HFFc6 (cell line): ENCODE data around the gene PPP2R5C. TPM values are rescaled to one million over a fixed set of nuclear protein-coding genes. Genes with fewer than 3 reads are reported as not detected.

Experiments
- DNase-seq: peaks from one replicate; pipeline ENCODE4 v3.0.0-alpha.2; 2018
- H3K27ac Mint-ChIP-seq: 2 replicates; pipeline ENCODE4 v1.8.0; 2020; ENCODE audit warnings: mild to moderate bottlenecking, mixed read lengths
- H3K27me3 Mint-ChIP-seq: 2 replicates; pipeline ENCODE4 v1.8.0; 2021; ENCODE audit warnings: mild to moderate bottlenecking, moderate library complexity, mixed read lengths; ENCODE audit not compliant: insufficient read depth
- H3K36me3 Mint-ChIP-seq: 2 replicates; pipeline ENCODE4 v1.8.0; 2021; ENCODE audit warnings: low read depth, mixed read lengths
- H3K4me1 Mint-ChIP-seq: 2 replicates; pipeline ENCODE4 v1.8.0; 2020; ENCODE audit warnings: low read depth, mixed read lengths
- H3K4me3 Mint-ChIP-seq: 2 replicates; pipeline ENCODE4 v1.8.0; 2020; ENCODE audit warnings: mild to moderate bottlenecking, moderate library complexity, mixed read lengths
- H3K9me3 Mint-ChIP-seq: 2 replicates; pipeline ENCODE4 v1.8.0; 2020; ENCODE audit warnings: mild to moderate bottlenecking, mixed read lengths
- CTCF ChIP-seq: fragments of 200-600 bp; sonication (generic); IDR thresholded peaks from 2 replicates; pipeline ENCODE4 v1.5.0; 2021; ENCODE audit warnings: antibody characterized with exemption, mild to moderate bottlenecking
- total RNA-seq, 6 experiments: library from RNA; stranded (reverse); fragmentation: NEBNext Ultra II Directional; extraction: Animal tissue kit (Norgen Biotek cat#: 25700); gene quantifications; 2 replicates in 1 of 6; 3 replicates in 5 of 6; pipeline ENCODE4 v1.2.3, GENCODE V29; 2021

Gene PPP2R5C
- total RNA-seq, 6 experiments from 2014 or later: 108 to 128 (median 122) TPM

GRCh38 chr14:101735453-101735852, 26.1 kb upstream of the PPP2R5C start:
- Mint-ChIP-seq H3K4me3 (no peak overlapping the region), H3K4me1 (peaks cover 17% of the 10 kb centered on the region), H3K9me3 (peaks cover 21% of the 10 kb centered on the region), H3K27ac (no peak overlapping the region), H3K36me3 (peaks cover 5% of the 10 kb centered on the region), H3K27me3 (peaks cover 33% of the 10 kb centered on the region)
- no peak for DNase-seq
- no peak for TF ChIP-seq CTCF

GRCh38 chr14:101736071-101736470, 25.4 kb upstream of the PPP2R5C start:
- peaks cover 39% of the 10 kb centered on the region for H3K27me3 Mint-ChIP-seq
- H3K4me1 Mint-ChIP-seq: peaks cover 15% of the 10 kb centered on the region
- H3K36me3 Mint-ChIP-seq: peaks cover 5% of the 10 kb centered on the region
- no peak for TF ChIP-seq CTCF
- DNase-seq: no peak
- peaks cover 27% of the 10 kb centered on the region for H3K9me3 Mint-ChIP-seq
- H3K4me3 Mint-ChIP-seq: no peak overlapping the region
- no peak overlapping the region for H3K27ac Mint-ChIP-seq

GRCh38 chr14:101736585-101736984, 24.9 kb upstream of the PPP2R5C start:
- H3K4me1 Mint-ChIP-seq: peaks cover 9% of the 10 kb centered on the region; the same call in 1 of the 2 replicates
- H3K27ac Mint-ChIP-seq: no peak overlapping the region
- peaks cover 32% of the 10 kb centered on the region for H3K9me3 Mint-ChIP-seq
- DNase-seq: no peak
- peaks cover 5% of the 10 kb centered on the region for H3K36me3 Mint-ChIP-seq
- no peak overlapping the region for H3K4me3 Mint-ChIP-seq
- peaks cover 43% of the 10 kb centered on the region for H3K27me3 Mint-ChIP-seq
- TF ChIP-seq CTCF: no peak

DNA sequence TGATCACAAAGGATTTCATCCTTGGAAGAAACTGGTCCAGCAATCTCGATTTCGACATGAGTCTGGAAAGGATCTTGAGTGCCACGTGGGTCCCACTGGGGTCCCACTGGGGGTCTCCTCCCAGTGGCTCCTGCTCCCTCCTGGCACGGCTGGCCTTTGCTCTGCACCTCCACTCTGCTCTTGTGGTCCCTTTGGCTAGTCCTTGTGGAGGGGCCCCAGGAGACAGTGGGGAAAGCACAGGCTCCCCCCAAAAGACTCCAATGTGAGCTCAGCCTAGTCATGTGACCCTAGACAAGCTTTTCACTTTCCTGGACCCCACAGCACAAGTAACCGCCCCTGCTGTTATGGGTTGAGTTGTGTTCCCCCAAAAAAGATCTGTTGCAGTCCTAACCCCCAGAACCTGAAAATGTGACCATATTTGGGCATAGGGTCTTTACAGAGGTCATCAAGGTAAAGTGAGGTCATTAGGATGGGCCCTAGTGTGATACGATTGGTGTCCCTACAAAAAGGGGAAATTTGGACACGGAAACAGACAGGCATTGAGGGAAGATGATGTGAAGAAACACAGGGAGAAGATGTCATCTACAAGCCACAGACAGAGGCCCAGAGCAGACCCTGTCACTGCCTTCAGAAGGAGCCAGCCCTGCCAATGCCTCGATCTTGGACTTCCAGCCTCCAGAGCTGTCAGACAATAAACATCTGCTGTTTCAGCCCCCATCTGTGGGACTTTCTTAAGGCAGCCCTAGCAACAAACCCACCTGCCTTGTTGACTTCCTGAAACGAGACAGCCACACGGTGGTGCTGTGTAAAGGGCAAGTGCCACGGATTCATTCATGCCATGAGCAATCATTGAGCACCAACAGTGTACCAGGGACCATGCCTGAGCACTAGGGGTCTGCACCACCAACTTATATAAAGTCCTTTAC, 23.8 kb upstream of the PPP2R5C start:
- peaks cover 47% of the 10 kb centered on the region for H3K27me3 Mint-ChIP-seq
- peaks cover 4% of the 10 kb centered on the region; the same call in 1 of the 2 replicates for H3K4me1 Mint-ChIP-seq
- DNase-seq: no peak
- no peak overlapping the region for H3K4me3 Mint-ChIP-seq
- peaks cover 5% of the 10 kb centered on the region for H3K36me3 Mint-ChIP-seq
- peak; percentile 50; the same call in 1 of the 2 replicates for TF ChIP-seq CTCF
- no peak overlapping the region for H3K27ac Mint-ChIP-seq
- peaks cover 34% of the 10 kb centered on the region for H3K9me3 Mint-ChIP-seq

DNA sequence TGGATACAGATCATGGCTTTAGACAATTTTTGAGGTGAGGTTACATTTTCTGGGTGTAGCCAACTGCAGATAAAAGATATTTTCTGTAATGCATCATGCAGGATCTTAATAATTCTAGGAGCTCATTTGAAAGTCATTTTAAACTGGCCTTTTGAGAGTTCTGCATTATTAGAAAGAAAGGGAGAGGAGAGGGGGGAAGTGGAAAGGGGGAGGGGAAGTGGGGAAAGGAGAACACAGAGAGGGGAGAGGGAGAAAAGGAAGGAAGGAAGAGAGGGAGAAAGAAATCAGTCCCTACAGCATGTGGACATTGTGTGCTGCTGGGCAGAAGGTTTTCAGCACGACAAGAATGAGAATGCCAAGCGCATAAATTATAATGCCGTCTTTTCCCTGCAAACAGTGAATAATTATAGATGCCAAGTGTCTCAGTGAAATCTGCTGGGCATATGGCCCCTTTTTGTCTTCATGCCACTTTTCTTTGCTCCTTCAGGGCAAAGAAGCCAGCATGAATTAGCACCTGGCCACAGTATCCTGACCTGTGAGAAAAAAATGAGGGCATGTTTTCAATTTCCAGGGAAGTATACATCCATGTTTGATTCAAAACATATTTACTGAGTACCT, 22.7 kb upstream of the PPP2R5C start:
- peaks cover 2% of the 10 kb centered on the region for H3K36me3 Mint-ChIP-seq
- H3K4me3 Mint-ChIP-seq: no peak overlapping the region
- H3K27ac Mint-ChIP-seq: no peak overlapping the region
- TF ChIP-seq CTCF: no peak
- DNase-seq: no peak
- peaks cover 47% of the 10 kb centered on the region for H3K27me3 Mint-ChIP-seq
- H3K4me1 Mint-ChIP-seq: peaks cover 4% of the 10 kb centered on the region; the same call in 1 of the 2 replicates
- peaks cover 26% of the 10 kb centered on the region for H3K9me3 Mint-ChIP-seq
